ACC112 (cell line): ENCODE measurements around the gene KLHDC9.
"Not testable (repeated sequence)": the region's sequence is repeated elsewhere in the genome, so short reads cannot be mapped to it uniquely, and the experiment has no call there.

Source experiments
- H2AFZ ChIP-seq: fragments of 200-600 bp; sonication (generic); one replicate; pipeline ENCODE4 v1.6.0; 2017; ENCODE audit warnings: antibody characterized with exemption, low read length; ENCODE audit not compliant: unreplicated experiment
- H3K27ac ChIP-seq: fragments of 200-600 bp; sonication (generic); 2 replicates; pipeline ENCODE4 v1.5.1; 2014; ENCODE audit warnings: low read depth, mild to moderate bottlenecking, antibody characterized with exemption, low read length, moderate library complexity
- H3K27me3 ChIP-seq: fragments of 200-600 bp; sonication (generic); 2 replicates; pipeline ENCODE4 v1.6.1; 2014; ENCODE audit warnings: mild to moderate bottlenecking, antibody characterized with exemption, low read length, moderate library complexity, mixed read lengths; ENCODE audit not compliant: insufficient read depth
- H3K36me3 ChIP-seq: fragments of 200-600 bp; sonication (generic); 2 replicates; pipeline ENCODE4 v1.6.1; 2016; ENCODE audit warnings: mild to moderate bottlenecking, antibody characterized with exemption, low read length, moderate library complexity, mixed read lengths; ENCODE audit not compliant: insufficient read depth
- H3K4me1 ChIP-seq: fragments of 200-600 bp; sonication (generic); one replicate; pipeline ENCODE4 v1.6.1; 2016; ENCODE audit warnings: low read length, mixed read lengths; ENCODE audit not compliant: insufficient read depth, unreplicated experiment, control insufficient read depth
- H3K4me3 ChIP-seq: fragments of 200-600 bp; sonication (generic); 2 replicates; pipeline ENCODE4 v1.5.1; 2014; ENCODE audit warnings: mild to moderate bottlenecking, low read depth, low read length
- H3K79me2 ChIP-seq: fragments of 200-600 bp; sonication (generic); one replicate; pipeline ENCODE4 v1.6.0; 2016; ENCODE audit warnings: low read length; ENCODE audit not compliant: control insufficient read depth, unreplicated experiment, insufficient read depth

Gene KLHDC9

GRCh38 chr1:161096530-161096929, 1.6 kb upstream of the KLHDC9 start:
- Histone ChIP-seq H3K4me3 (no peak overlapping the region), H3K4me1 (peaks cover 17% of the 10 kb centered on the region), H3K36me3 (no peaks in the 10 kb centered on the region), H3K79me2 (no peaks in the 10 kb centered on the region), H3K27me3 (no peaks in the 10 kb centered on the region), H3K27ac (no peak overlapping the region), H2AFZ (no peak overlapping the region)

- no peak overlapping the region for H2AFZ ChIP-seq
- H3K27ac ChIP-seq, result no peak overlapping the region
- H3K4me3 ChIP-seq, result no peak overlapping the region
- no peaks in the 10 kb centered on the region for H3K36me3 ChIP-seq
- peaks cover 3% of the 10 kb centered on the region for H3K4me1 ChIP-seq
- H3K79me2 ChIP-seq, result peaks cover 4% of the 10 kb centered on the region
- H3K27me3 ChIP-seq, result no peaks in the 10 kb centered on the region
Measured at GRCh38 chr1:161099090-161099802, 1.1 kb downstream of the KLHDC9 start.

DNA sequence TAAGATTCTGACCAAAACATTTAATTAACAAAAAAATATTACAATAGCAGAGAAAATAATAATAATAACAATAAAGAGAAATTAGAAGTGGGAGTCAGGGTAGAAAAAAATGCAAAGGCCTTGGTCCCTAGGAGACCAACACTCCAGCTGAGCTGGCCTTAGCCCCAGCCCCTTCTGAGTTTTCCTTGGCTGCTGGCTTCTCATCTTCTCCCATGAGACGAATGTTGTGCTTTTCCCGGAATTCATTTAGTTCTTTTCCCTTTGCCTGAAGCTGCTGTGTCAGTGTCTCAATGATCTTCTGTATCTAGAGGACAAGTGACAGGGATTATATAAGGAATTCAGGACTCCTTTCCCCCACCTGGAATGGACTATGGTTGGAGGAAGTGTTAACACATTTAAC, 2.4 kb downstream of the KLHDC9 start:
- Histone ChIP-seq H3K4me1 (peaks cover 3% of the 10 kb centered on the region), H3K27ac (no peak overlapping the region), H3K4me3 (no peak overlapping the region), H3K27me3 (no peaks in the 10 kb centered on the region), H3K79me2 (peaks cover 10% of the 10 kb centered on the region), H2AFZ (no peak overlapping the region), H3K36me3 (no peaks in the 10 kb centered on the region)

DNA sequence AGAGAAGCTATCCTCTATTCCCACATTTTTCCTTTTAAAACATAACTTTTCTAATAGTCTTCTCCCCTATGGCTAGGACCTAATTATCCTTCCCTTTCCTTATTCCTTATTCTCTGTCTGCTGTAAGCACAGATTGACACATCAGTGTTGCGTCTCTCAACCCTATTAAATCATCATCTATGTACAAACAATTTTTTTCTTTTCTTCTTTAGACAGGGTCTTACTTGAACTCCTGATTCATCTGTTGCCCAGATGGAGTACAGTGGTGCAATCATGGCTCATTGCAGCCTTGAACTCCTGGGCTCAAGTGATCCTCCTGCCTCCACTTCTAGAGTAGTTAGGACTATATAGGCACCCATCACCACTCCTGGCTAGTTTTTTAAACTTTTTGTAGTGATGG, 8.3 kb downstream of the KLHDC9 start:
- peaks cover 46% of the 10 kb centered on the region for H3K79me2 ChIP-seq
- H3K4me3 ChIP-seq, result no peak overlapping the region
- no peak overlapping the region for H3K27ac ChIP-seq
- no peak overlapping the region for H2AFZ ChIP-seq
- H3K36me3 ChIP-seq, result 0 out of 2 replicates have a peak, but pooled peaks cover 5% of the 10 kb centered on the region
- no peaks in the 10 kb centered on the region for H3K27me3 ChIP-seq
- no peaks in the 10 kb centered on the region for H3K4me1 ChIP-seq

- no peak overlapping the region for H2AFZ ChIP-seq
- no peak overlapping the region for H3K27ac ChIP-seq
- H3K4me1 ChIP-seq, result peaks cover 18% of the 10 kb centered on the region
- no peak overlapping the region for H3K4me3 ChIP-seq
- 0 out of 2 replicates have a peak, but pooled peaks cover 8% of the 10 kb centered on the region for H3K36me3 ChIP-seq
- H3K27me3 ChIP-seq, result no peaks in the 10 kb centered on the region
- peaks cover 77% of the 10 kb centered on the region for H3K79me2 ChIP-seq
Measured at GRCh38 chr1:161111117-161111516, 13.0 kb downstream of the KLHDC9 start.

DNA sequence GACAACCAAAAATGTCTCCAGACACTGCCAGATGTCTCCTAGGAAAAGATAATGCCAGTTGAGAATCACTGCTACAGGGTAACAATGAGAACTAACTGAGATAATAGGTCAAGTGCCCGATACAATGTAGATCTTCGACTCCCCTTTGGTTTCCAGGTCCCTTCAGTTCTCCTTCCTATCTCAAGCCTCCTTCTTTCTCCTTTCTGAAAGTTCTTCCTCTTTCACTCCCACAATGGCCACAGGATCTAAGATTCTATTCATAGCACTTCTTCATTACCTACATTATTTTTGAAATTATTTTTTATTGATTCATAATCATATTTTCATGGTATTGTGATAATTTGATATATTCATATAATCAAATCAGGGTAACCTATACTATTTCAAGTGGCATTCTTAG, 13.4 kb downstream of the KLHDC9 start:
- Histone ChIP-seq H3K27me3 (no peaks in the 10 kb centered on the region), H3K27ac (no peak overlapping the region), H3K36me3 (0 out of 2 replicates have a peak, but pooled peaks cover 8% of the 10 kb centered on the region), H3K4me3 (no peak overlapping the region), H3K4me1 (peaks cover 21% of the 10 kb centered on the region), H2AFZ (no peak overlapping the region), H3K79me2 (peaks cover 77% of the 10 kb centered on the region)

- peaks cover 25% of the 10 kb centered on the region for H3K4me1 ChIP-seq
- no peak overlapping the region for H3K4me3 ChIP-seq
- H3K27ac ChIP-seq, result no peak overlapping the region
- no peaks in the 10 kb centered on the region for H3K27me3 ChIP-seq
- 0 out of 2 replicates have a peak, but pooled peaks cover 8% of the 10 kb centered on the region for H3K36me3 ChIP-seq
- peaks cover 78% of the 10 kb centered on the region for H3K79me2 ChIP-seq
- H2AFZ ChIP-seq, result no peak overlapping the region
Measured at GRCh38 chr1:161113915-161114314, 15.8 kb downstream of the KLHDC9 start.

GRCh38 chr1:161114556-161114955, 16.4 kb downstream of the KLHDC9 start:
- Histone ChIP-seq H2AFZ (no peak overlapping the region), H3K27ac (peak overlapping the region; percentile 3; the same call in 1 of the 2 replicates), H3K36me3 (0 out of 2 replicates have a peak, but pooled peaks cover 5% of the 10 kb centered on the region), H3K79me2 (peaks cover 79% of the 10 kb centered on the region), H3K4me3 (no peak overlapping the region), H3K4me1 (peaks cover 31% of the 10 kb centered on the region), H3K27me3 (no peaks in the 10 kb centered on the region)

- Histone ChIP-seq H3K4me1 (peaks cover 38% of the 10 kb centered on the region), H2AFZ (no peak overlapping the region), H3K27ac (peak overlapping the region; percentile 13; the same call in 1 of the 2 replicates), H3K36me3 (peaks cover 8% of the 10 kb centered on the region; the same call in 1 of the 2 replicates), H3K27me3 (no peaks in the 10 kb centered on the region), H3K79me2 (peaks cover 78% of the 10 kb centered on the region), H3K4me3 (no peak overlapping the region)
Measured at GRCh38 chr1:161115132-161115711, 17.1 kb downstream of the KLHDC9 start.

GRCh38 chr1:161115961-161116360, 17.8 kb downstream of the KLHDC9 start:
- peaks cover 77% of the 10 kb centered on the region for H3K79me2 ChIP-seq
- not testable (repeated sequence) for H2AFZ ChIP-seq, H3K27me3 ChIP-seq, H3K4me3 ChIP-seq
- H3K36me3 ChIP-seq, result peaks cover 11% of the 10 kb centered on the region; the same call in 1 of the 2 replicates
- peaks cover 40% of the 10 kb centered on the region for H3K4me1 ChIP-seq
- H3K27ac ChIP-seq, result peak overlapping the region; percentile 13; the same call in 1 of the 2 replicates
